Kidney tubule cell (primary cell): Measurements from ENCODE around the gene CCDC87.
"Not testable (repeated sequence)": the region's sequence is repeated elsewhere in the genome, so short reads cannot be mapped to it uniquely, and the experiment has no call there.

ENCODE experiments used
- DNase-seq: peaks from one replicate; pipeline ENCODE4 v3.0.0-alpha.2; 2018; ENCODE audit warnings: low spot score

Gene CCDC87

GRCh38 chr11:66550887-66551286 is 42.0 kb downstream of the CCDC87 start:
- DNase-seq, result no peak

DNA sequence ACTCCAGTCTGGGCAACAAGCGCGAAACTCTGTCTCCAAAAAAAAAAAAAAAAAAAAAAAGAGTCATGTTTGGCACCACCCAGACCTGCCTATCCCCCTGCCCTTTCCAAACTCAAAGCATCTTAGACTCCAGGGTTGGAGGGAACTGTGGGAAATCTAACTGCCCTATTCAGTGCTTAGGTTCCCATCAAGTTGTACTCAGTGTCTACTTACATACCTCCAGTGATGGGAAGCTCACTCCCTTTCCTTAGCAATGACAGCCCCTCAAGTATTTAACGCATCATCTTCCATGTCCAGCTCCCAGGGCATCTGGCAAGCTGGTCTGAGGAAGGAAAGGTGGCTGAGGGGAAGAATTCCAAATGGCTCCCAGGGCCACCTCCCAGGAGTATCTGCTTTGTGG is 43.2 kb downstream of the CCDC87 start:
- no peak for DNase-seq

- no peak for DNase-seq
Observed at GRCh38 chr11:66548774-66549630, 43.9 kb downstream of the CCDC87 start.

- DNase-seq, result no peak
Observed at GRCh38 chr11:66548041-66548440, 44.8 kb downstream of the CCDC87 start.

GRCh38 chr11:66547662-66548009 is 45.2 kb downstream of the CCDC87 start:
- DNase-seq, result no peak

- DNase-seq, result no peak
Observed at GRCh38 chr11:66546966-66547661, 45.7 kb downstream of the CCDC87 start.

- no peak for DNase-seq
Observed at GRCh38 chr11:66546368-66546965, 46.4 kb downstream of the CCDC87 start, which contains the start of gene ACTN3. Gene ACTN3 (plus strand): TSS chr11:66546903. CDS start chr11:66546938, 35 bp downstream.

- DNase-seq, result peak; percentile 98
Observed at GRCh38 chr11:66545701-66546367, 47.0 kb downstream of the CCDC87 start, which contains the start of gene ZDHHC24. Gene ZDHHC24 (minus strand): TSS chr11:66546048. CDS start chr11:66546003, 45 bp downstream.

DNA sequence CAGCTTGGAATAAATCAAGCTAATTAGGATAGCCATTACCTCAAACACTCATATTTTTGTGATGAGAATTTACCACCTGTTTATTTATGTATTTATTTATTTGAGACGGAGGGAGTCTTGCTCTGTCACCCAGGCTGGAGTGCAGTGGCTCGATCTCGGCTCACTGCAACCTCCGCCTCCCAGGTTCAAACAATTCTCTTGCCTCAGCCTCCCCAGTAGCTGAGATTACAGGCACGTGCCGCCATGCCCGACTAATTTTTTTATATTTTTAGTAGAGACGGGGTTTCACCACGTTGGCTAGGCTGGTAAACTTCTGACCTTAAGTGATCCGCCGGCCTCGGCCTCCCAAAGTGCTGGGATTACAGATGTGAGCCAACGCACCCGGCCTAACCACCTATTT is 47.9 kb downstream of the CCDC87 start:
- not testable (repeated sequence) for DNase-seq

GRCh38 chr11:66543263-66544107 is 49.4 kb downstream of the CCDC87 start:
- no peak for DNase-seq

- no peak for DNase-seq
Observed at GRCh38 chr11:66542362-66542761, 50.5 kb downstream of the CCDC87 start.

DNA sequence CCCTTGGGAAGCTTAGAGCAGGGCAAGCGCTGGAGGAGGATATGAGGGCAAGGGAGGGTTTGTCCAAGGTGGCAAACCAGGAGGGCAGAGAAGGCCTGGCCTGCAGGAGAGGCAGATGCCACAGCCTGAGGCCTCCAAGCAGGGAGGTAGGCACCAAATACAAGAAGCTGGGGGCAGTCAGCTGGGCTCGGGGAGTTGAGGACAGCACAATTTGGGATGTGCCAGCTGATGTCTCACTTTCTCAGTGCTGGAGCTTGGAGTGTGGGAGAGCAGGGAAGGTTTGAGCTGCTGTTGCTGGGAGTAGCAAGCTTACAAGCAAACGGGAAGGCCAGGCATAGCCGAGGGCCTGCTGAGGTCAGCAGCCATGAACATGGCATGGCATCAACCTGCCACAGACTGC is 51.0 kb downstream of the CCDC87 start:
- DNase-seq, result no peak

DNA sequence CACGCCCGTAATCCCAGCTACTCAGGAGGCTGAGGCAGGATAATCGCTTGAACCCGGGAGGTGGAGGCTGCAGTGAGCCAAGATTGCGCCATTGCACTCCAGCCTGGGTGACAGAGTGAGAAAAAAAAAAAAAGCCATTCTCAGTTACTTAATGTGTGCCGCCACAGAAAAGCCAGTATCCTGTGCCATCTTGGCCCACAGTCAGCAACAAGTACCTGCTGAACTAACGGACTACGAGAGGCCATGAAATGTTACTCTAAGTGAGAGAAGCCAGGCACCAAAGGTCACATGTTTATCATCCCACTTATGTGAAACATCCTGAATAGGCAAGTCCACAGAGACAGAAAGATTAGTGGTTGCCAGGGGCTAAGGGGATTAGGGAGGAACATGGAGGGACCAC is 52.3 kb downstream of the CCDC87 start:
- not testable (repeated sequence) for DNase-seq
